NCI-H2081 treated with DMSO at 0.1 percent for 48 hours (cell line): ENCODE data around the gene CCL18.
"Not testable (repeated sequence)": the region's sequence is repeated elsewhere in the genome, so short reads cannot be mapped to it uniquely, and the experiment has no call there.

Source experiments
- DNase-seq: peaks from one replicate; lab custom pipeline; 2025; lab: John Stamatoyannopoulos, UW

Gene CCL18, protein sequence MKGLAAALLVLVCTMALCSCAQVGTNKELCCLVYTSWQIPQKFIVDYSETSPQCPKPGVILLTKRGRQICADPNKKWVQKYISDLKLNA

DNA sequence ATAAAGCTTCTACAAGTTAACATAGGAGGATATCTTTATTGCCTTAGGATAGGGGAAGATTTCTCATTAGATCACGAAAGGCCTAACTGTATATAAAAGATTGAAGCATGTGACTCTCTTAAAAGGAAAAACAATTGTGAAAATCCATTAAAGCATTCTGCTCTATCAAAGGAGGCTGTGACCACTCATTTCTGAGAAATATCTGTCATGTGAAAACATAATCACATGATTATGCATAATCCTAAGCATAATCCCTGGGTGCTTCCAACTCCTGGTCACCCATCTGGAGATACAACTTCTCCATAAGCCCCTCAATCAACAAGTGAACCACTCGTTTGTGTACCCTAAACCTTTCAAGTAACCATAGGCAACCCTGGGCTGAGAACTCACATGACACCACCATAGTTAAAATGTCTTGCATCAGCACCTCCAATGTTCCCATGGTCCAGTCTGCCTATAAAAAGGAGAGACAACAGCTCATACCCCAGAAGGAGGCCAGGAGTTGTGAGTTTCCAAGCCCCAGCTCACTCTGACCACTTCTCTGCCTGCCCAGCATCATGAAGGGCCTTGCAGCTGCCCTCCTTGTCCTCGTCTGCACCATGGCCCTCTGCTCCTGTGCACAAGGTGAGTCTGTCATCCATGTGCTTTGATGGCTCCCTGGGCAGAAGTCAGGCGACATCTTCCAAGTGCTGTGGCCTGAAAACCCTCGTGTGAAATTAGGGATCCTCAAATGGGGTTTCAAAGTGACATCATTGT is at the start of gene CCL18:
Gene CCL18, plus strand, starts transcription at position 487 of the 756 bp plus-strand sequence. Its CDS starts 71 bp downstream, at position 558.
- DNase-seq = no peak

DNA sequence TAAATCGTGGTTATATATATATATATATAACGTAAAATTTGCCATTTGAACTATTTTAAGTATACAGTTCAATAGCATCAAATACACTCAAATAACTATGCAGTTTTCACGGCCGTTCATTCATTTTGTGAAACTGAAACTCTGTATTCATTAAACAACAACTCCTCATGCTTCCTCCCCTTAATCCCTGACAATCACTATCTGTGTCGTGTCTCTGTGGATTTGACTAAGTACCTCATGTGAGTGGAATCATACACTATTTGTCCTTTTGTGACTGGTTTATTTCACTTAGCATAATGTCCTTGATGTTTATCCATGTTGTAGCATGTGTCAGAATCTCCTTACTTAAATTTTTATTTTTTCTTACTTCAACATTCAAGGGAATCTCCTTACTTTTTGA is 49.1 kb upstream of the CCL18 start:
- no peak for DNase-seq

DNA sequence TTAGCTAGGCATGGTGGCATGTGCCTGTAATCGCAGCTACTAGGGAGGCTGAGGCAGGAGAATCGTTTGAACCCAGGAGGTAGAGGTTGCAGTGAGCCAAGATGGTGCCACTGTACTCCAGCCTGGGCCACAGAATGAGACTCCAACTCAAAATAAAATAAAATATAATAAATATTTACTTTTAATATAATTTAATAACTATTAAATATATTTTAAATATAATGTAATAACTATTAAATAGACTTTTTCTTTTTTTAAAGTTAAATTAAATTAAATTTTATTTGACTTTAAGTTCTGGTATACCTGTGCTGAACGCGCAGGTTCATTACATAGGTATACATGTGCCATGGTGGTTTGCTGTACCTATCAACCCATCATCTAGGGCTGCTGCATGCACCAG is 48.2 kb upstream of the CCL18 start:
- DNase-seq = not testable (repeated sequence)

DNA sequence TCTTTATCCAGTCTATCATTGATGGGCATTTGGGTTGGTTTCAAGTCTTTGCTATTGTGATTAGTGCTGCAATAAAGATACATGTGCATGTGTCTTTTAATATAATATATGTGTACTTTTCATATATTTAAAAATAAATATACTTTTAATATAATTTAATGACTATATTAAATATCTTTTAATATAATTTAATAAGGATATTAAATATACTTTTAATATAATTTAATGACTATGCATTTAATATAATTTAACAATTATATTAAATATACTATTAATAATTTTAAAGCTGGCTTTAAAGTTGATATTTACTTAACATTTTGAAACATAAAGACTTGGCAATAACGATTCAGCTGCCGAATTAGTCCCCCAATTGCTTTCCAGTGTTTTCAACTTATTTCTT is 47.5 kb upstream of the CCL18 start:
- DNase-seq = no peak

GRCh38 chr17:36017799-36018198 is 46.3 kb upstream of the CCL18 start, which contains the start of gene CCL23:
Gene CCL23 (minus strand): TSS chr17:36017972. CDS start chr17:36017897, 75 bp downstream.
- no peak for DNase-seq

GRCh38 chr17:36019423-36019822 is 44.6 kb upstream of the CCL18 start:
- no peak for DNase-seq

GRCh38 chr17:36024106-36024869 is 39.8 kb upstream of the CCL18 start:
- no peak for DNase-seq

- DNase-seq = no peak
Measured at GRCh38 chr17:36027761-36028160, 36.3 kb upstream of the CCL18 start.

DNA sequence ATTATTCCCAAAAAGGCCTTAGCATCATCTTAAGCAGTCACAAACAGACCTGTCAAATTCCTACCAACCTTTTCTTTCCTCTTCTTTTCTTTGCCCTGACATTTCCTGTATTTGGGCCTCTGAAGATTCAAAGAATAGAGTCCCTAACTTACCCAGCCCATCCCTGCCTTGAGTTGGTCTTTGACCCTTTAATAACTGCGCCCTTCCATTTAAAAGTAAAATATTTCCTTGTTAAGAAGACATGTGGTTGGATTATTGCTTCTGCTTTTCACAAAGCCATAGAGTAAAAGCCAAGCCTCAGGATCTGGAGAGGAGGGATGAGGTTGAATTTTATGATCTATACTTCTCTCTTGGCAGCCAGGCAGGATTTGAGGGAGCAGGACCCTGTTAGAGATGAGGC is 33.1 kb upstream of the CCL18 start:
- no peak for DNase-seq

DNA sequence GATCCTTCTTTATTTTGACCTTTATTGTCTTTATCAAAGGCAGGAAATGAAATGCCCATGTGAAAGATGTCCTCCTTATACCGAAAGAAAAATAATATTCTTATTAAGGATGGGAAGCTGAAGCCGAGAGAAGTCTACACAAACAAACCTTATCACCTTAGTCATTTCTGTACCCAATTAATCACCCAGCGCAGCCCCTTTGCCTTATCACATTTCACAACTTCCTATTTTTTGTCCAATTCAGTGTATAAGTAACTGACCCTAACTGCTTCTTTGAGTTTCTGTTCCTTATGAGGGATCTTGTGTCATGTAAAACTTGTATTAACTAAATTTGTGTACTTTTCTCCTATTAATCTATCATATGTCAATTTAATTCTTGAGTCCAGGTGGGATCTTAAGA is 29.9 kb upstream of the CCL18 start:
- DNase-seq = no peak

GRCh38 chr17:36036235-36036634 is 27.8 kb upstream of the CCL18 start:
- no peak for DNase-seq

- no peak for DNase-seq
Measured at GRCh38 chr17:36048066-36048465, 16.0 kb upstream of the CCL18 start.

GRCh38 chr17:36049643-36050042 is 14.4 kb upstream of the CCL18 start:
- DNase-seq = no peak

GRCh38 chr17:36055171-36055570 is 8.9 kb upstream of the CCL18 start:
- DNase-seq = no peak

DNA sequence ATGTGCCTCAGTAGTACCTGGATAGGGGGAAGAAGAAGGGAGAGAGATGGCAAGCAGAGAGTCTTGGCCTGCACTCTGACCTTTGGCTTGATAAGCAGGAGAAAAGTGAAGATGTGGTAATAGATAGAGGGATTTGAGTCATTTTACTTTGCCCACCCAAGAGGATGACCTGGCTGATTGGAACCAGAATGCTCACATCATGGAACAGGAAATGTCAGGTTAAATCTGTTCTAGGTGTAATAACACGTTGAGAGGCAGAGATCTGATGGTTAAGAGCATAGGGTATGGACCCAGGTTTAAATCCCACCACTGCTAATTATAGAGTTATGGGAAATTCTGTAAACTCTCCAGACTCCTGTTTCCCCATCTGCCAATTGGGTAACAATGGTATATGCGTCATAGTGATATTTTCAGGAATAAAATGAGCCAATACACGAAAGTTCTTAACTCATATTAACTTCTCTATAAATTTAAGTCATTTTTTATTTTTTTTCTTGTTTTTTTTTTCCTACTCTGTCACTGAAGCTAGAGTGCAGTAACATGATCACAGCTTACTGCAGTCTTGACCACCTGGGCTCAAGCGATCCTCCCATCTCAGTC is 8.1 kb upstream of the CCL18 start:
- DNase-seq = no peak

DNA sequence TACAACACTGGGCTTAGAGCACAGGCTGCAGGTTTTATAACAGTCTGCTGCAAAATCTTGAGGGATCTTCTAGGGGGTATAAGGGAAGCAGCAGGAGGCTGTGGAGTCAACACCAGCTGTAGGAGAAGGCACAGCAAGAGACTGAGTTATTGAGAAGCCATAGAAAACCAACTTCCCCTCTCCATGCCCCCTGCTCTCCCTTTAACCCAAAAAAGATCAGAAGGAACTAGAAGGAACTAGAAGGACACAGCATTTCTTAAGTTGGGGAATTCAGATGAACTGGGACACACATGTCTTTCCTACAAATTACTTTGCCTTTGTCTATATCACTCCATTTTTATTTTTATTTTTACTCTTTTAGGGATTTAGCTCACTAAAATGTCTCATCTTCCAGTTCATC is 6.2 kb upstream of the CCL18 start:
- no peak for DNase-seq

DNA sequence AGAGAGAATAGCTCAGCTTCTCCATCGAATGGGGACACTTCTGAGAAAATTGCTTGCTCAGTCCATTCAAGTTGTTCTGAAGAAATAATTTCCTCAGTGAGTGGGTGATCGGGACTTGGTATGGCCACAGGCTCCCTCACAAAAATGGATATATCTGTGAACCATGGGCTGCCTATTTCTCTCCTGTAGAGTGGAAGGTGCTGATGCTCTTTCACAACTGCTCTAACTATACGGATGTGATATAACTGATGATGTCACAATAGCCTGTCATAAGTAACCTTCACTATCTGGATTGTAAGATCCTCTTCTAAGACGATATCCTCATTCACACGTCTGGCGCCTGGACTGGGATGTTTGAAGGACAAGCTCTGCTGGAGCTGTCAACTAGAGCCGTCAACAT is 4.7 kb upstream of the CCL18 start:
- no peak for DNase-seq

- DNase-seq = no peak
Measured at GRCh38 chr17:36060816-36061215, 3.3 kb upstream of the CCL18 start.

DNA sequence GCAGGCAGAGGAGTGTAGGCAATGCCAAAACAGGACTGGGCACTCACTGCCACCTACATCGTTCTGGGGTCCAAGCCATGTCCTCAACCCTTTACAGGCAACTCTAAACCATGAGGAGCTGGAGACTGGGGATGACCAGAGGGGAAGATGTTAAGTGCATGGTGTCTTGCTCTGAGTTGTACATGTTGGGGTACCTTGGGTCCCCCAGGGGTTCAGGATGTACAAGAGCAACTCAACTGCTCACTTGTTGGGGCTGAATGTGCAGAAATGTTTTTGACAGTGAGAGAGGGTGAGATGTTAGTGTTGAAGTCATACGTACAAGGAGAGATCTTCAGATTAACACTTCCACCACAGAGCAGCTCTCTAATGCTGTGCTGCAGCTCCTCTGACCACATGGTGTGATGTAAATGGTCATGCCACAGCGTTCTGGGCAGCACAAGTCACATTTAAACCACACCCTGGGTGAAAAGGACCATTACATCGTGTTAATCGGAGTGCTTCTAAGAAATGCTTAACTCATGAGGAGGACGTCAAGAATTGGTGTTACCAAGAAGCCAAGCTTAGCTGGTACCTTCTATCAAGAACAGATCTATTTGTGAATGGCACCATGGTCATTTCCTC is 2.4 kb downstream of the CCL18 start:
- DNase-seq = no peak

- no peak for DNase-seq
Measured at GRCh38 chr17:36068524-36068923, 4.5 kb downstream of the CCL18 start.

GRCh38 chr17:36069136-36069535 is 5.1 kb downstream of the CCL18 start:
- no peak for DNase-seq

DNA sequence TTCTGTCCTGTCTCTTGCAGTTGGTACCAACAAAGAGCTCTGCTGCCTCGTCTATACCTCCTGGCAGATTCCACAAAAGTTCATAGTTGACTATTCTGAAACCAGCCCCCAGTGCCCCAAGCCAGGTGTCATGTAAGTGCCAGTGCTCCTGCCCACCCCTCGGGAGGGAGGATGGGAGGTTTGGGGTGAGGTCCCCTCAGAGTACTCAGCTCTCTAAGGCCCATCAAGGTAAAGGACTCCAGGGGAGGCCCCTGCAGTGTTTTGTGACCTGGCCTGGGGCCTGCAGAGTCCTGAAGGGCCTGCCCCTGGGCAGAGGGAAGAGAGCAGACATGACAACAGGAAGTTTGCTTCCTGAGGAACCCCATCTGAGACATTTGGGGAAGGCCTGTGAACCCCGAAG is 6.4 kb downstream of the CCL18 start:
- no peak for DNase-seq
